C4-2B (cell line): ENCODE results near the gene ARID4B.
A peak's percentile ranks its signal among the peaks of the same experiment; 100 is the strongest.

Experiments
- H3K27ac ChIP-seq: fragments of 450-650 bp; 2 replicates; pipeline ENCODE4 v1.5.1; 2017
- ZFX ChIP-seq: fragments of 450-650 bp; IDR thresholded peaks from 2 replicates; pipeline ENCODE4 v1.6.1; 2017
- TF ChIP-seq, protein P1 (sequence below): fragments of 450-650 bp; conservative IDR thresholded peaks from 2 replicates; pipeline ENCODE4 v1.5.1; 2017; ENCODE audit warnings: mild to moderate bottlenecking

The ARID4B gene

DNA sequence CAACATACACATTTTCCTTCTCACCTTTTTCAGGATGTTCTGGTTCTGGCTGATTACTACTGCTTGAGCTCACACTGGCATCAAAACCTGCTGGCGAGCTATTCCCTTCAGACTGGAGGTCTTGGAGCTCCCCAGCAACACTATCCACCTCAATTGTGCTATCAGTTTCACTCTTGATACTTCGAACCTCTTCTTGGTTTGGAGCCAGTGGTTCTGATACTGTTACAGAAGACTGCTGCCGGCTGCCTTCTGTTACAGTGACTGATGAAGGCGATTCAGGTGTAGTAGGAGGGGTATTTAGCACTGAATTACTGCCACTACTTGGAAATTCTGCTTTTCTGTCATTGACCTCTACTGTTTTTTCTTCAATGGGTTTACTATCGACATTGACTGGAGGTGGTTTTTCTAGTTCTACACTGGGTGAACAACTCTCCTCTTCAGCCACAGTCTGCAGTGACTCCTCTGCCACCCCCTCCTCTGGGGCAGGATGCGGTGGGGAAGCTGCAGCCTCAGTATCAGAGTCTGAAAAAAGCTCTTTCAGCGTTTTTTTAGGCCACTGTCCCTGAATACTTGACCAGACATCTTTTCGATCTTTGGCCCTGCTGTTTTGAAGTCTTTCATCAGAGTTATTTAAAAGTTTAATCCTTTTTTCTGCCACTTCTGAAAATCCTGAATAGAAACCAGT, 146.3 kb downstream of the ARID4B start:
- no peak for TF ChIP-seq ZFX
- TF ChIP-seq, protein P1, sequence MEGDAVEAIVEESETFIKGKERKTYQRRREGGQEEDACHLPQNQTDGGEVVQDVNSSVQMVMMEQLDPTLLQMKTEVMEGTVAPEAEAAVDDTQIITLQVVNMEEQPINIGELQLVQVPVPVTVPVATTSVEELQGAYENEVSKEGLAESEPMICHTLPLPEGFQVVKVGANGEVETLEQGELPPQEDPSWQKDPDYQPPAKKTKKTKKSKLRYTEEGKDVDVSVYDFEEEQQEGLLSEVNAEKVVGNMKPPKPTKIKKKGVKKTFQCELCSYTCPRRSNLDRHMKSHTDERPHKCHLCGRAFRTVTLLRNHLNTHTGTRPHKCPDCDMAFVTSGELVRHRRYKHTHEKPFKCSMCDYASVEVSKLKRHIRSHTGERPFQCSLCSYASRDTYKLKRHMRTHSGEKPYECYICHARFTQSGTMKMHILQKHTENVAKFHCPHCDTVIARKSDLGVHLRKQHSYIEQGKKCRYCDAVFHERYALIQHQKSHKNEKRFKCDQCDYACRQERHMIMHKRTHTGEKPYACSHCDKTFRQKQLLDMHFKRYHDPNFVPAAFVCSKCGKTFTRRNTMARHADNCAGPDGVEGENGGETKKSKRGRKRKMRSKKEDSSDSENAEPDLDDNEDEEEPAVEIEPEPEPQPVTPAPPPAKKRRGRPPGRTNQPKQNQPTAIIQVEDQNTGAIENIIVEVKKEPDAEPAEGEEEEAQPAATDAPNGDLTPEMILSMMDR = no peak
- no peak overlapping the region for H3K27ac ChIP-seq

DNA sequence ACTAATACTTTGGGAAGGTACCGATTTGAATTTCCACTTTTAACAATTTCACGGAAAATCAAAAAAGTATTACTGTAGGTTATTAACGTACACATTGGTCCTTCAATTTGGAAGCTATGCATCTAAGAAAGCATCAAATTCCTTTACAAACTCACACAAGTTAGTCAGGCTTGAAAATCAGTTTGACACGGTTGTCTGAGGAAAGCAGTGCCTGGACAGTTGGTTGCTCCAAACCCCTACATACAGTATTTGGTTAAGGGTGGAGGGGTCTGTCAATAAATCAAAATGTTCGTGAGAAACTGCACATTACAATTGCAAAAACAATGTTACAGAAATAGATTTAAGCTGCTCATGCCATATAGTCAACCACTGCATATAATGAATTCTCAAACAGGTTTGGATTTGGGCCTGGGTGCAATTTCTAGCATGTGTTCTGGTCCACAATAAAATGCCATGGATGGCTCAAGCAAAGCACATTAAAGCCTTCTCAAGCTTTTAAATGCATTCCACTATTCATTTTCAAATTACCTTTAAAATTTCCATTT, 147.0 kb downstream of the ARID4B start:
- no peak overlapping the region for H3K27ac ChIP-seq
- TF ChIP-seq, protein P1 = no peak
- no peak for TF ChIP-seq ZFX

DNA sequence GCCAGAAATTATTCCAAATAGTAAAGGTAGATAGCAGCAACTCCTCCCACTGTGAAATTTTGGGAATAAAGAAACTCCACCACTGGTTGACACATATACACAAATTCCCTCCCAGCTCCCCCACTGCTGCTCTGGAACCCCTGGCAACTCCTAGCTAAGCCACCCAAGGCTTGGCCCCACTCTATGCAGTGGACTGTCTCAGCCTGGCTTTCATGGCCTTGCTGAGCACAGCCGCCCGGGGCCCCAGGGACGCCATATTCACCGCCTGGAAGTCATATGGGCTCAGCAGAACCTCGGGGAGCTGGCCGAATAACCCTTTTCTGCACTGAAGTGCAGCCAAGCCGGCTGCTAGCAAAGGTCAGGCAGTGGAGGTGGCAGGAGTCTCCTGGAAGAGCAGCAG, 151.5 kb downstream of the ARID4B start:
- TF ChIP-seq, protein P1 = no peak
- no peak for TF ChIP-seq ZFX
- no peak overlapping the region for H3K27ac ChIP-seq

DNA sequence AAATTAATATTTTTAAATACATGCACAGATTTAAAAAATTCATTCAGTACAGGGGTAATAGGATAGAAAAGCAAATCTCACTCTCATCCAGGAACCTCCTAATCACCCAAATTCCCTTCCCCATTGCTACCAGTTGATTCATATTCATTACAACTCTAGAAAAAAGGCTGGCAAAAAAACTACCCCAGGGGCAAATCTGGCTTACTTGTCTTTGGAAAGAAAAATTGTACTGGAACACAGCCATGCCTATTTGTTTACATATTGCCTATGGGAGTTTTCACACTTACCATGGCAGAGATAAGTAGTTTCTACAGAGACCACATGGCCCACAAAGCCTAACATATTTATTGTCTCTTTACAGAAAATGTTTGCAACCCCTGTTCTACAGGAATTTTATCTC, 158.0 kb downstream of the ARID4B start:
- TF ChIP-seq, protein P1 = no peak
- TF ChIP-seq ZFX = no peak
- H3K27ac ChIP-seq = no peak overlapping the region

DNA sequence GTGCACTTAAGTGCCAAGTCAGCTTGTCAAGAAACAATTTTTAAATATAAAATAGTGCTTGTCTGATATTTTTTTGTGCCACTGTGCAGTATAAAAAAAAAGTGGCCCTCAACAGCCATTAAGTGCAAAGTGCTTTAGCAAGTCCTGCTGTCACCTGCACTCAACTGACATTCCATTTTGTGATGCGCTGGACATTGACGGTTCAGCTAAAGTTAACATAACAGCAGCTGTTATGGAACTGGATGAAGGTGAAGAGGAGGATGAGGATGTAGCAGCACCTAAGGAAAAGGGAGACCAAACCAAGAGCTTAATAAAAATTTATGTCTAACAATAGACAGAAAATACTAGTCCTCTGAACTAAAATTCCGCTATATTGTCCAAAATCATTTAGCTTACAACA, 159.6 kb downstream of the ARID4B start:
- H3K27ac ChIP-seq = no peak overlapping the region

DNA sequence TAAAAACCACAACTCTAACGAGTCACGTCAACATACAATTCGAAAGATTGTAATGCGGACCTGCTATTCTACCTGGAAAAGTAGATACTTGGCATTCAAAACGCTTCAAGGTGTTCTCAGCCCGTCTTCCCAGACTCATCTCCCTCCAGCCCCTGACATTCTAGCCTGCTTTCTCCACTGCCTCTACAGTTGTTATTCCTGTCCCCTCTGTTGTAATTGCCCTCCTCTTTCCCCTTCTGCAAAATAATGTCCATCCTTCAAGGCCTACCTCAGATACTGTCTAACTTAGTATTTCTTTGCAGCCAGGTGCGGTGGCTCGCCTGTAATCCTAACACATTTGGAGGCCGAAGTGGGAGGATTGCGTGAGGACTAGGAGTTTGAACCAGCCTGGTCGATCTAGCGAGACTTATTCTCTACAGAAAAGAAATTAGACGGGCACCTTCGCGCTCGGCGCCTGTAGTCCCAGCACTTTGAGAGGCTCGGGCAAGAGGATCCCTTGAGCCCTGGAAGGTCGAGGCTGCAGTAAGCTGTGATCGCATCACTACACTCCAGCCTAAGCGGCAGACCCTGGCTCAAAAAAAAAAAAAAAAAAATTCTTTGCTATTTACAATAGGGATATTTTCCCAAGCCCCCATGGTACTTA, 166.2 kb downstream of the ARID4B start:
- H3K27ac ChIP-seq = peak overlapping the region; percentile 77
- TF ChIP-seq, protein P1 = no peak
- TF ChIP-seq ZFX = no peak

More for the DNA sequence above, 159.6 kb downstream of the ARID4B start:
- TF ChIP-seq, protein P1 = no peak
- TF ChIP-seq ZFX = no peak

DNA sequence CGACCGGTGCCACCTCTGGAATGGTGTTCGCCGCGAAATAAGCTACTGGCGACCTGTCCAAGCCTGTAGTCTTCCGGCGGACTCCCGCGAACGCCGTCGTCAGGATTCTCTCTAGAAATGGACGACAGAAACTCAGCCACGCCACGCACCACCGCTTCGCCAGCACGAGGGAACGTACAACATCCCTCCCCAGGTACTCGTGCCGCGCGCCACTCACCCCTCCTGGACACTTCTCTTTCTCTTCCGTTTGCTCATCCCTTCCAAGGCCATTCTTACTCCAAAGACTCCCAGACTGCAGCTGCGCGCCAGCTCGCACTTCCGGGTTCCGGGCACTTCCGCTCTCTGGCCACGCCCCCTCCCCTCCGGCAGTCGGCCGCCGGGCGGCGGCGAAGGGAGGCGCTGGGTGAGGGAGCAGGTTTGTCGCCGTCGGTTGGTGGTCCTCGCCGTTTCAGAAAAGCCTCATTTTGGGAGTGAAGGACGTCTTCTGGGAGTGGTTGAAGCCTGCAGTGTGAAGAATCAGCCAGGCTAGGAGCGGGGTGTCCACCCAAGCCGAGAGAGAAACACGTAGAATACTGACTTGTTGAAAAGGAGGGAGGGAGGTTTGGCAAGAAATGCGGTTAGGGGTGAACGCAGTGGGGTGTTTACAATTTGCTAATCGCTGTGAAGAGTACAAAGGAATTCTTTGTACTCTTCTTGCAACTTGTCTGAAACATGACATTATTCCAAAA, 166.9 kb downstream of the ARID4B start, which contains the start of gene RBM34:
Gene RBM34 (minus strand): TSS at position 294 of the 728 bp plus-strand sequence. CDS start 24 bp downstream, at position 270.
- TF ChIP-seq, protein P1 = peak; percentile 12; the same call in 1 of the 2 replicates
- TF ChIP-seq ZFX = no peak
- peak within 1 kb of the TSS; percentile 77 for H3K27ac ChIP-seq
